GM11168 (cell line): ENCODE measurements around the gene COL5A3.

ENCODE experiments used
- in situ Hi-C: fragments of 300-500 bp; cut with MboI; formaldehyde crosslinking; loops from one replicate; pipeline ENCODE4 v1.12.0; 2022; ENCODE audit warnings: low sequenced_read_pairs; ENCODE audit not compliant: unreplicated experiment

COL5A3 gene

DNA sequence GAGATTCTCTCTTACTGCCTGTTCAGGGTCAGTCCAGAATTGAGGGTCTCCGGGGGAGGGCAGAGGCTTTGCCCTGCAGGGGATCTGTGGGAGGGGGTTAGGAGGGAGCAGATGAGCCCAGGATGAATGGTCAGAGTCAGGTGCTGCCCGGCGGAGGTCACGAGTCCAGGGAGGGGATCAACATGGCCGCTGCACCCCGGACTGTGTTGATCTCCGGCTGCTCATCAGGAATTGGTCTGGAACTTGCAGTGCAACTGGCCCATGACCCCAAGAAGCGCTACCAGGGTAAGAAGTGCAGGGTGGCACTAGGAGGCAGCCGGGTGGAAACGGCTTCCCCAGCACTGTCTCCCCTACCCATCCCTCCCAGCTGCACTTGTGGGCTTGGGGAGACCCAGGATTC, 3.0 kb upstream of the COL5A3 start, which contains the start of gene RDH8:
Gene RDH8, plus strand, starts transcription at position 168 of the 400 bp plus-strand sequence. Its CDS starts 15 bp downstream, at position 183.
- in situ Hi-C loops, result no loop called here

DNA sequence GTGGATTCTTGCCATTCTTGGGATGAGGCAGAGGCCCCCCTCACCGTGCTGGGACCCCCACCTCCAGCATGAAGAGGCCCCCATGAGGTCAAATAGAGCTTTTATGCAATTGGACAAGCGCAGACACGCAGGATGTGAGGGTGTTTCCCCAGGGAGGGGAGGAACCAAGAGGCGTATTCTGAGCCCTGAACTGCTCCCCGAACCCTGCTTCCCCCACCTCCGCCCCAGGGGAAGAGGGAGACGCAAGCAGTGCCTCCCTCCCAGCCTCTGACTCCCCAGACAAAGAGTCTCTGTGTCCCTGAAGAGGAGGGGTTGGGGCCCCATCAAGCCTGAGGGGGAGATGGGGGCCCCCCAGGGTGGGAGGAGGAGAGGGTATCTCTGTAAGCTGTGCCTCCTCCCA, 1.7 kb upstream of the COL5A3 start:
- in situ Hi-C loops, result no loop called here

DNA sequence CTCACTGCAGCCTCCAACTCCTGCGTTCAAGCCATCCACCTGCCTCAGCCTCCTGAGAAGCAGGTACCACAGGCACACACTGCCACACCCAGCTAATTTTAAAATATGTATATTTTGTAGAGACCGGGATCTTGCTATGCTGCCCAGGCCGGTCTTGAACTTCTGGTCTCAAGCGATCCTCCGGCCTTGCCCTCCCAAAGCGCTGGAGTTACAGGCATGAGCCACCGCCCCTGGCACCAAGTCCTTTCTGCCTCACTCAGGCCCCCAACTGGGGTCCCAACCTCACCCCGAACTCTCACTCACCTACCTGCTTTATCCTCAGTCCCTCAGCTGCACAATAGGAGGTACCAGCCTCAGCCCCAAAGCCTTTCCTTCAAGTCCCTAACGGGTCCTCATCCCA, 635 bp upstream of the COL5A3 start:
- in situ Hi-C loops, result no loop called here

DNA sequence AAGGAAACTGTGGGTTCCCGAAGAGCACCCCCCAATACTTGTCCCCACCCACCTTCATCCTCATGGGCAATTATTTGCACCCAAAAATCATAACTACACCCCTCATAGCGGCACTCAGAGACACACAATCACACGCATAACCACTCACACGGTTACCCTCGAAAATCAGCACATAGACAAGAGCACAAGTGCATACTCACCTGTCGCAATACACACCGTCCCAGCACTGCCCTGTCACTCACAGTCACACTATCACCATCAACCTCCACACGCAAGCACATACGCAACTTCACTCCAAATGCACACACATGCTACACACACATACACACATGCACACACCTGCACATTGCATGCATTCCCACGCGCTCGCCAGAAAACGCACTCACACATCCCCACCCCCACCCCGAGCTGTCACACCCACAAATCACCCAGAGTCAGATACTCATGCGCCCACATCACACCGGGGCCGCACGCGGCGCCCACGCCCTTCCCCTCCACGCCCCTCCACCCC, 535 bp downstream of the COL5A3 start:
- in situ Hi-C loops, result no loop called here

DNA sequence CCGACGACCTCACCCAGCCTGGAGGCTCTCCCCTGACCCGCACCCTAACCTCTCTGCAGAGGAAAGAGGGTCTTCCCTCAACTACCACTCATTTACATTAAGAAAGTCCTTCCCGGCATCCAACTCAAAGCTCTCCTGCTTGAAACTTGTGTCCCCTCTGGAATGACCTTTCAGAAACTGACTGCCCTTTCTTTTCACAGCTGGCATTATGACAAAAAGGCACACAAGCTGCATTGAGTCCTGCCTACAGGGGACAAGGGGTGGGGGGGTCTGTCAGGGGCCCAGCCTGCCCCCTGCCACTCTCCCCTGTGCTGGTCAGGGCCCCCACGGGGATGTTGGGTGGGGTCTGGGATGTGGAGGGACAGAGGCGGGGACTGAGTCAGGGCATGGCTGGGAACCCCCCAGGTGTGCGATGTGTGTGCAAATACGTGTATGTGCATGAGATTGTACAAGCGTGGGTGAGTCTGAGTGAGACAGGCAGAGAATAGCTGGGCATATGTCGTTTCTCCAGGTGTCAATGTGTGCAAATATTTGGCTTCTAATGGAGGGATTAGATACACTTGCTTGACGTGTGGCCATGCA, 2.0 kb downstream of the COL5A3 start:
- in situ Hi-C loops, result no loop called here

DNA sequence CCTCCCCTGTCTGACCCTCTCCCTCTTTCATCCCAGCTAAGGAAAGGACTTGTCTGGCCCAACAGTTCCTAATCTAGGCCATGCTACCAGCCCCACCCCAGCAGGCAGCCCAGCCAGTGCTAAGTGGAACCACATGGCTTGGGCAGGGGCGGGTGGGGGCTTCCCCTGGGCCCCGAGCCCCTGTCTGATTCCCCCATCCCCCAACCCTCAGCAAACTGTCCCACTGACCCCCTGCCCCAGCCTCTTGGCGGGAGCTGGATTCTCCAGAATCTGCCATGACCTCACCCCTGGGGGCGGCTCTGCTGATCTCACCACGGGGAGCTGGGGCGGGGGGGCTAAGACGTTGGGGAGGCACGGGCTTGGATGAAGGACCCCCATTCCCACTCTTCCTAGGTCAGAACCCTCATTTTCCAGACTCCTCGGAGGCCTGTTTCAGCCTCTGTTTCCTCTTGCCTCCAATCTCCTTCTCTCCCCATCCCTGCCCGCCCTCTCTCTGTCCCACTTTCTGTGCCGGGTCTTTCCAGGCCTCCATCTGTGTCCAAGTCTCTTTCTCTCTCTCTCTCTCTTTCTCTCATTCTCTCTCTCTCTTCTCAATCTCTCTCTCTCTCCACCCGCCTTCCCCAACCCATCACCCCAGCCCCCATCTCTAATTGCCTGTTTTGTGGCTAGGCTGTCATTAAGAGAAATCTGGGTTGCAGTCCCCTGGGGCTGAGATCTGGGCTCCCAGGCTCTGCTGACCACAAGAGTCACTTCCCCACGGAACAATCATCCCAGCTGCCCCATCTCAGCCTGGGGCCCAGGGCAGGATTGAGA, 2.7 kb downstream of the COL5A3 start:
- in situ Hi-C loops, result no loop called here

DNA sequence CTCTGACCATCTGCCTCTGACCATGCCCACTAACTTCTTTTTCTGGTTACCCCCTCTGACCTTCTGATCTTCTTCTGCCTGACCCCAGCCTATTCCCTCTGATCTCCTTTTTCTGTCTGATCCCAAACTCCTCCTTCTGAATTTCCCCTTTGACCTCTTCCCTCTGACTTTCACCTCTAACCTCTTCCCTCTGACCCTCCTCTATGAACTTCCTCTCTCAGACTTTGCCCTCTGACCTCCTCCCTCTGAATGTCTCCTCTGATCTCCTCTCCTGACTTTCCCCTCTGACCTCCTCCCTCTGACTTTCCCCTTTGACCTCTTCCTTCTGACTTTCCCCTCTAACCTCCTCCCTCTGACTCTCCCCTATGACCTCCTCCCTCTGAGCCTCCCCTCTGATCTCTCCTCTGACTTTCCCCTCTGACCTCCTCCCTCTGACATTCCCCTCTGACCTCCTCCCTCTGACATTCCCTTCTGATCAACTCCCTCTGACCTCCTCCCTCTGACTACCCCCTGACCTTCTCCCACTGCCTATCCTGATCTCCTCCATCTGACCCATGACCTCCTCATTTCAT, 3.5 kb downstream of the COL5A3 start:
- in situ Hi-C loops, result no loop called here

DNA sequence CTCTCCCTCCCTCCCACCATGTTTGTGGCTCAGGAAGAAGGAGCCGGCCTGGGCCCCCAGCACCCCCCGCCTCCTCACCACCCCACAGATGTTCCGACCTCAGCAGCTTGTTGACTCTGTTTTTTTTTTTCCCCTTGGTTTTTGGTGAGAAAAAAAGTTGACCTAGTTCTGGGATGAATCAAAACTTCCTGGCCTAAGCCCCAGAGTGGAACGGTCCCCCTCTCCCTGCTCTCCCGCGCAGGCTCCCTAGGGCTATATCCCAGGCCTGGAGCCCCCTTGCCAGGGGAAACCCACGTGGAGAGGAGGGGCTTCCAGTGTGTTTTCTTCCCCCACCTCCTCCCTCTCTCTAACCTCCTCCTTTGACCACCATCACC, 4.0 kb downstream of the COL5A3 start:
- in situ Hi-C loops, result no loop called here

DNA sequence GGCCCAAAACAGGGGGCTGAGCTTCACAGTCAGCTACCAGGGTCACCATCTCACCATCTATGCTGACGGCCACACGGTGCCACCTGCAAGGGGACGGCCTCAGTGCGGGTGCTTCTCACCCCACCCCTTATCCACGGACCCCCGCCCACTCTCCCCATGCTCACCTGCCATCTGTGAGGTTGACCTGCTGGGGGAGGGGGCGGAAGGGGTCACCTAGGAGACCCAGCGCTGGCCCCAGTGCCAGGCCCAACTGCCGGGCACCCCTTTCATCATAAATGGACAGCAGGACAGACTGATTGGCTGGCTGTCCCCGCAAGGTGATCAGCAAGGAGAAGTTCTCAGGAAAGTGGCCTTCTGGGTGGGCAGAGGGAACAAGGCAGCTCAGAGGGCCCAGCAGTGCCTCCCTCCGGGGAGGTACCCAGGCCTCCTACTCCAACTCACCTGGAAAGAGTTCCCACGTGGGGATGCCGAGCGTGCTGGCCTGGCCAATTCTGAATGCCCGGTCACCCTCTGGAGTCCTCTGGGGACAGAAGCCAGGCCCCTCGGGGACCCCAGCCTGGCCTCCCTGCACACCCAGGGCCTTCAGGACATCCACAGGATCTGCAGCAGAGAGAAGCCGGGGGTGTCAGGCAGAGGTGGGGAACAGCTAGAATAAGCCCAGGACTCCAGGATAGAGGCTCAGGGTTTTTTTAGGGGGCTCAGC, 4.5 kb downstream of the COL5A3 start:
- in situ Hi-C loops, result no loop called here

DNA sequence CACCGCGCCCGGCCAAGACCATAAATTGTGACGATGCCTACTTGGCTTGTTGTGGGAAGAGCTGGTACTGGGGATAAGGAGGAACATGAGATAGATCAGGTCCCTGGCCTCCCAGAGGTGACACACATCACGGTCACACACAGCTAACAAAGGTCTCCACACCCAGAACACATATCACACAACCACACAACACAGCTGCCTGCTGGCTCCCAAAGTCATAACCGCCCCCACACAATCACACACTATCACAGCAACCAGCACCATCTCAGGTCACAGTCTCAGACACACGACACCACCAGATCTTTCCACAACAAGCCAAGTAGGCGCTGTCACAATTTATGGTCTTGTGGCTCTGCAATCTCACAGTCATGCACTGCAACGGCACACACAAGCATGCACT, 5.7 kb downstream of the COL5A3 start:
- in situ Hi-C loops, result no loop called here

DNA sequence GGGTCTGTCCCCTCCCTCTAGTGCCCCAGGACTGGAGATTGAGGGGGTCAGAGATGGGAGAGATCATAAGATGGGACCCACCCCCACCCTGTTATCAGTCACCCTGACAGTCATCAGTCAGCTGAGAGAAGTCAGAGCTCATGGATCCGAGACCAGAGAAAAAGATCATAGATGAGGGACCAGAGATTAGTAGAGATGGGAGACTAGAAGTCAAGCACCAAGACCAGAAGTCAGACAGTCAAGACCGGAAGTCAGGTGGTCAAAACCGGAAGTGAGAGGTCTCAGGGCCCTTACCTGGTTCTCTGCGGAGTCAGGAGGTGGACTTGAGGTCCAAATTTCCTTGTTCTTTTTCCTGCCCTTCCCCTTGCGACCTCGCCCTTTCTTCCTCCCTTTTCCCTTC, 7.0 kb downstream of the COL5A3 start:
- in situ Hi-C loops, result no loop called here

DNA sequence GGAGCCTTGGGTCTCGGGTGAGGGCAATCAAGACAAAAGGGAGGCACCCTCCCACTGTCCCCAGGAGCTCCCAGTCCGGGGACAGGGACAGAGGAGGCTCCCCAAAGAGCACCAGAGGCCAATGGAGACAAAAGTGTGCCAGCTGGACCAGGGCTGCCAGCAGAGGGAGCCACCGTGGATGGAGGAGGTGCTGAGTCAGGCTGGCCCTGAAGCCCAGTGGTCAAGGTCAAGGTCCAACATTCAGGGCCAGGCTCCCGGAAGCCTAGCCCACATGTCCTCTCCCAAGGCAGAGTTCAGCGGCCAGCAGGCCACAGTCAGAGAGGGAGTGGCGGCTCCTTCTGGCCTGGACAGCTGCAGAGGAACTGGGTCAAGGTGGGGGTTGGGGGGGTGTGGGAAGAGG, 8.4 kb downstream of the COL5A3 start:
- in situ Hi-C loops, result no loop called here

DNA sequence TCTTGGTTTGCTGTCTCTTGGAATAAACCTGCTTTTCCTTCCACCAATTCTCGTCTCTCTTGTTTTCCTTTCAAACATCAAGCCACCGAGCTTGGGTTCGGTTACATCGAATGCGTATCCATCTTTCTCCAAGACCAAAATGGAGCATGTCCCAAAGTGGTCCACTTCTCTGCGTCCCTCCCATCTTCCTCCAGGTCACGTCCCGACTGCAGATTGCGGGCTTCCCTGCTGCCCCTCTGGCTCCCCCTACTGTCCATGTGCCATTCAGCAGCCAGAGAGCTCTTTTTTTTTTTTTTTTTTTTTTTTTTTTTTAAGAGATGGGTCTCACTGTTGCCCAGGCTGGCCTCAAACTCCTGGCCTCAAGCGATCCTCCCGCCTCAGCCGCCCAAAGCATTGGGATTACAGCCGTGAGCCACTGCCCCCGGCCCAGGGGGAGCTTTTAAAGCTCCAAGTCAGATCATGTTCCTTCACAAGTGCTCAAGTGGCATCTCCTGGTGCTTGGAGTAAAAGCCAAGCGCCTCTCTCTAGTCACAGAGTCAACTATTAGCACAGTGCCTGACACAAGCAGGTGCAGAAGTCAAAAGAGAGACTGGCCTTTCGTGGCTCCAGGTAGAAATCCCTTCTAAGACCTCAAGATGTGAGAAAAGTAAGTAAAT, 10.0 kb downstream of the COL5A3 start:
- in situ Hi-C loops, result no loop called here

DNA sequence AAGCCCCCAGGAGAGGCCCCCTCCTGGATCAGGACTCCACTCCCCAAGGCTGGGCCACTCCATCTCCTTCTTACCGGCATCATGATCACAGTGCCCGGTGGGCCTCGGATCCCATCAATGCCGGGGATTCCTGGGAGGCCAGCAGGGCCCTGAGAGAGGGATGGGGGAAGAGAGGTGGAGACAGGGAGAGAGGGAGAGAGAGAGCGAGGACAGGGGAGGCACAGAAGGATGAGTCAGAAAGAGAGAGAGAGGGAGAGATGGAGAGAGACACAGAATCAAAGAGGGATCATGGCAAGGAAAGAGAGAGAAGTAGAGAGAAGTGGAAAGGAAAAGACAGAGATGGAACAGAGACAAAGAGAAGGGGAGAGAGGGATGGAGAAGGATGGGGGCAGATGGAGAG, 13.8 kb downstream of the COL5A3 start:
- in situ Hi-C loops, result no loop called here

DNA sequence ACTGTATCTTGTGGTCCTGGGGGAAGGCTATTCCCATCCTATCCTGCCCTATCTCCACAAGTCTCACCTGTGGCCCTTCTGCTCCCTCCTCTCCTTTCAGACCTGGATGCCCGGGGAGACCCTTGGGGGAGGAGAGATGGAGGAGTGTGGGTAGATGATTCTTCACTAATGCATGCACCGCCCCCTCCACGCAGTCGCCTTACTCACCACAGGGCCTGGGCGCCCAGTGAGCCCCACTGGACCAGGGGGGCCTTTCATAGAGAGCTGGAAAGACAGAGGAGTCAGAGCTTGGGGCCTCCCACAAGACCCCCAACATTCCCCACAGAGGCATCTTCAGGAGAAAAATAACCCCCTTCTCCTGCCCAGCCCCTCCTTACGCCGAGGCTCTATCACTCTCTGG, 14.3 kb downstream of the COL5A3 start:
- in situ Hi-C loops, result no loop called here

DNA sequence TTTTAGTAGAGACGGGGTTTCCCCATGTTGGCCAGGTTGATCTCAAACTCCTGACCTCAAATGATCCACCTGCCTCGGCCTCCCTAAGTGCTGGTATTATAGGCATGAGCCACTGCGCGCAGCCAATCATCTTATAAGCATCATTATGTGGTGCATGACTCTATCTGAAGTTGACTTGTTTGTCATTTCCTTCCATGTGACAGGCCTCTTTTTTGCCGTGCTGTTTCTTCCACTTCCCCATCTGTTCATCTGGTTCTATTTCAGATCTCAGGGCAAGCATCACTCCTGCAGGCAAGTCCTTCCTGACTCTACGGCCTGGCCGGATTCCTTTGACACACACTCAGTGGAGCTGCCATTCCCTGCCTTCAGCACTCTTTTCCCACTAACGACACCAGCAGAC, 15.2 kb downstream of the COL5A3 start:
- in situ Hi-C loops, result no loop called here

DNA sequence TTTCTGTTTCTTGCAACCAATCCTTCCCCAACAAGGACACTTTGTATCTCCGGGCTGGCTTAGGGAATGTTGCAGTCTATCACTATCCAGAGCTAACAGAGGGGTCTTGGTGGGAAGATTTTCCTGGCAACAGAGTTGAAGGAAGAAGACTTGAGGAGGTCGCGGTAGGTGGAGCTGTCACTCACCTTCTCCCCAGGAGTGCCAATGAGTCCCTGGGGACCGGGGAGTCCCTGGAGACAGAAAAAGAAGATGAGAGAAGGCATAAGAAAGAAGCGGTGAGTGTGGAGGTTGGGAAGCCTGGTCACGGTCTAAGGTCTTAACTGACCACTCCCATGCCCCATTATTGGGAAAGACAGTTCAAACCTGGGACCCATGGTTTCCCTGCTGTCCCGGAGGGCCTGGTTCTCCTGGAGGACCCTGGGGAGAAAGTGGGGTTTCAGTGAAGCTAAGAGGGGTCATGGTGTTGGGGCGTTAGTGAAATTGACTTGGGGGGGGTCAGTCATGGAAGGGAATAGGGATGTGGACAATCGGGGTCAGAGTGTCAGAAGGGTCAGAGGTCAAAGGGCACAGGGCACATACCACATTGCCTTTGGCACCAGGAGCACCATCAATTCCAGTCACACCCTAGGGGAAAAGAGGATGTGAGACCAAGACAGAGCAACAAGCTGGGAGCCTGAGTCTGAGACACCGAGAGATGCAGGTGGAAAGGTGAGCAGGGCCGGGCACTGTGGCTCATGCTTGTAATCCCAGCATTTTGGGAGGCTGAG, 18.7 kb downstream of the COL5A3 start:
- in situ Hi-C loops, result no loop called here

DNA sequence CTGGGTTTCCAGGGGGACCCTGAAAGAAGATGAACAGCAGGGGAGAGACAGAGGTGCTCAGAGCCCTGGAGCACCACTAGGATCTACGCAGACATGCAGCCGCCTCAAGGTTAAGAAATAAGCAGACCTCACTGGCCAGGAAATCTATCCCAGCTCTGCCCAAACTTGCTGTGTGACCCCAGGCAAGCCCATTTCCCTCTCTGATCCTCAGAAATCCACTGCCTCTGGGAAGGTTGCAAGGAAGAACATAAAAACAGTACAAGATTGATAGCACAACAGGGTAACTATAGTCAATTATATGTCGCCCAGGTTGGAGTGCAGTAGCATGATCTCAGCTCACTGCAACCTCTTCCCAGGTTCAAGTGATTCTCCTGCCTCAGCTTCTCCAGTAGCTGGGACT, 20.8 kb downstream of the COL5A3 start:
- in situ Hi-C loops, result no loop called here

DNA sequence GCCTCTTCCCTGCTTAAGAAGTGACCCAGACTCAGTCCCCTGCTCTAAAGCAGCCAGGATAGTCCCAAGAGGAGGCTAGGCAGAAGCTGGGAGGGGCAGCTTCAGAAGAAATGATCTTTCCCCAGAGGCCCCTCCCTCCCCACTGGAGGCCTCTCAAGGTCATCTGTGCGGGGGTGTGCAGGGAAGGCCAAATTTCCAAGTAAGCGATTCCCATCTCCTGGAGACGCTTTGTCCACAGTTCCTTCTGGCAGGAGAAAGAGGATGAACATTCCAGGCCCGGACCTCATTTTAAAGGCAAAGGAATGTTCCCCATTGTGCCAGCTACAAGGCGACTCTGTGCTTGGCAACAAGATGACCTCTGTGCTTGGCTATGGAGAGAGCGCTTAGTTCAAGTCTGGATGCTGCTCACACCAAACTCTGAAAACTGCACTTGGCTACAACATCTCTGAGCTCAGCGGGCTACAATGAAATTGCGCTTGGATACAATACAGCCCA, 23.5 kb downstream of the COL5A3 start:
- in situ Hi-C loops, result no loop called here
